ENCODE results near the gene SCGB3A2.

- TF ChIP-seq, protein P1, sequence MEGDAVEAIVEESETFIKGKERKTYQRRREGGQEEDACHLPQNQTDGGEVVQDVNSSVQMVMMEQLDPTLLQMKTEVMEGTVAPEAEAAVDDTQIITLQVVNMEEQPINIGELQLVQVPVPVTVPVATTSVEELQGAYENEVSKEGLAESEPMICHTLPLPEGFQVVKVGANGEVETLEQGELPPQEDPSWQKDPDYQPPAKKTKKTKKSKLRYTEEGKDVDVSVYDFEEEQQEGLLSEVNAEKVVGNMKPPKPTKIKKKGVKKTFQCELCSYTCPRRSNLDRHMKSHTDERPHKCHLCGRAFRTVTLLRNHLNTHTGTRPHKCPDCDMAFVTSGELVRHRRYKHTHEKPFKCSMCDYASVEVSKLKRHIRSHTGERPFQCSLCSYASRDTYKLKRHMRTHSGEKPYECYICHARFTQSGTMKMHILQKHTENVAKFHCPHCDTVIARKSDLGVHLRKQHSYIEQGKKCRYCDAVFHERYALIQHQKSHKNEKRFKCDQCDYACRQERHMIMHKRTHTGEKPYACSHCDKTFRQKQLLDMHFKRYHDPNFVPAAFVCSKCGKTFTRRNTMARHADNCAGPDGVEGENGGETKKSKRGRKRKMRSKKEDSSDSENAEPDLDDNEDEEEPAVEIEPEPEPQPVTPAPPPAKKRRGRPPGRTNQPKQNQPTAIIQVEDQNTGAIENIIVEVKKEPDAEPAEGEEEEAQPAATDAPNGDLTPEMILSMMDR (optimal IDR thresholded peaks at IDR 0.05 in 1 of 3, IDR thresholded peaks at IDR 0.05 in 1 of 3, conservative IDR thresholded peaks at IDR 0.05 in 1 of 3; ENCODE audit: extremely low read depth in 1 of 3, insufficient read depth in 2 of 3, low read length in 3 of 3), result no peak
- no peak for TF ChIP-seq EZH2 (IDR thresholded peaks at IDR 0.05; ENCODE audit: low read length)
Measured at GRCh38 chr5:147845618-147846017, 32.9 kb upstream of the SCGB3A2 start.
